GM12875 (cell line): ENCODE measurements around the gene ATP2B3.

ENCODE experiments used
- H3K4me3 ChIP-seq: one replicate; pipeline ENCODE4 v1.5.1; 2011; ENCODE audit warnings: low read depth, low read length, control low read depth
- CTCF ChIP-seq: IDR thresholded peaks from 2 replicates; pipeline ENCODE4 v1.5.1; 2011; ENCODE audit warnings: low read depth, mild to moderate bottlenecking, control low read depth, inconsistent platforms, low read length, moderate library complexity, borderline replicate concordance; ENCODE audit not compliant: insufficient read depth

Gene ATP2B3

GRCh38 chrX:153565996-153566580 lies 48.6 kb downstream of the ATP2B3 start:
- no peak for TF ChIP-seq CTCF
- no peak overlapping the region for H3K4me3 ChIP-seq

- peak; percentile 39; the same call in 1 of the 2 replicates for TF ChIP-seq CTCF
- H3K4me3 ChIP-seq, result no peak overlapping the region
Observed at GRCh38 chrX:153568451-153569011, 51.1 kb downstream of the ATP2B3 start.

DNA sequence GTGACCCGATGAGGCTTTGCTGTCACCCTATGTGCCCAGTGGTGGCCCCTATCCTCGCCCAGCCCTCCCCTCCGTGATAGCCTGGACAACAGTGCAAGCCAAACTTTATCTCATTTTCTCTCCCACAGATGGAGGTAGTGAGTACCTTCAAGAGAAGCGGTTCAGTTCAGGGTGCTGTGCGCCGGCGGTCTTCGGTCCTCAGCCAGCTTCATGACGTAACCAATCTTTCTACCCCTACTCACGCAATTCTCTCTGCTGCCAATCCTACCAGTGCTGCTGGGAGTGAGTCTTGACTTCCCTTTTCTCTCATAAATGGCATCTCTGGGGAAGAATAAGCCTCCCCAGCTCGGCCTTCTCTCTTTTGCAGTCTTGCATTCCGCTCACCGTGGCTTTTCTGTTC lies 52.0 kb downstream of the ATP2B3 start:
- TF ChIP-seq CTCF, result no peak
- no peak overlapping the region for H3K4me3 ChIP-seq

- H3K4me3 ChIP-seq, result no peak overlapping the region
- TF ChIP-seq CTCF, result no peak
Observed at GRCh38 chrX:153571534-153571908, 54.1 kb downstream of the ATP2B3 start.

- no peak overlapping the region for H3K4me3 ChIP-seq
- no peak for TF ChIP-seq CTCF
Observed at GRCh38 chrX:153572601-153573000, 55.2 kb downstream of the ATP2B3 start.

GRCh38 chrX:153573984-153574383 lies 56.5 kb downstream of the ATP2B3 start:
- TF ChIP-seq CTCF, result no peak
- H3K4me3 ChIP-seq, result no peak overlapping the region

- no peak for TF ChIP-seq CTCF
Observed at GRCh38 chrX:153576239-153576870, 58.9 kb downstream of the ATP2B3 start.

More at GRCh38 chrX:153576239-153576870, 58.9 kb downstream of the ATP2B3 start:
- H3K4me3 ChIP-seq, result no peak overlapping the region
